LNCaP clone FGC (cell line): ENCODE data around the gene GJC2.

Source experiments
- DNase-seq: peaks from one replicate; pipeline ENCODE4 v3.0.0-alpha.2; 2011; ENCODE audit warnings: low read depth
- H3K4me3 ChIP-seq: 2 replicates; pipeline ENCODE4 v1.5.1; 2011; ENCODE audit warnings: mild to moderate bottlenecking, low read depth, low read length, control low read depth
- TF ChIP-seq, protein P1 (sequence below): IDR thresholded peaks from 2 replicates; pipeline ENCODE4 v1.5.1; 2012; ENCODE audit warnings: mild to moderate bottlenecking; ENCODE audit not compliant: control insufficient read depth, insufficient read depth; ENCODE audit errors: extremely low read depth

Gene GJC2

GRCh38 chr1:228149406-228150119 lies at the start of gene GJC2:
GJC2 (plus strand) TSS chr1:228149930; CDS start chr1:228157759, 7,829 bp downstream.
- H3K4me3 ChIP-seq = no peak within 1 kb of the TSS
- TF ChIP-seq, protein P1, sequence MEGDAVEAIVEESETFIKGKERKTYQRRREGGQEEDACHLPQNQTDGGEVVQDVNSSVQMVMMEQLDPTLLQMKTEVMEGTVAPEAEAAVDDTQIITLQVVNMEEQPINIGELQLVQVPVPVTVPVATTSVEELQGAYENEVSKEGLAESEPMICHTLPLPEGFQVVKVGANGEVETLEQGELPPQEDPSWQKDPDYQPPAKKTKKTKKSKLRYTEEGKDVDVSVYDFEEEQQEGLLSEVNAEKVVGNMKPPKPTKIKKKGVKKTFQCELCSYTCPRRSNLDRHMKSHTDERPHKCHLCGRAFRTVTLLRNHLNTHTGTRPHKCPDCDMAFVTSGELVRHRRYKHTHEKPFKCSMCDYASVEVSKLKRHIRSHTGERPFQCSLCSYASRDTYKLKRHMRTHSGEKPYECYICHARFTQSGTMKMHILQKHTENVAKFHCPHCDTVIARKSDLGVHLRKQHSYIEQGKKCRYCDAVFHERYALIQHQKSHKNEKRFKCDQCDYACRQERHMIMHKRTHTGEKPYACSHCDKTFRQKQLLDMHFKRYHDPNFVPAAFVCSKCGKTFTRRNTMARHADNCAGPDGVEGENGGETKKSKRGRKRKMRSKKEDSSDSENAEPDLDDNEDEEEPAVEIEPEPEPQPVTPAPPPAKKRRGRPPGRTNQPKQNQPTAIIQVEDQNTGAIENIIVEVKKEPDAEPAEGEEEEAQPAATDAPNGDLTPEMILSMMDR = no peak
- DNase-seq = no peak

DNA sequence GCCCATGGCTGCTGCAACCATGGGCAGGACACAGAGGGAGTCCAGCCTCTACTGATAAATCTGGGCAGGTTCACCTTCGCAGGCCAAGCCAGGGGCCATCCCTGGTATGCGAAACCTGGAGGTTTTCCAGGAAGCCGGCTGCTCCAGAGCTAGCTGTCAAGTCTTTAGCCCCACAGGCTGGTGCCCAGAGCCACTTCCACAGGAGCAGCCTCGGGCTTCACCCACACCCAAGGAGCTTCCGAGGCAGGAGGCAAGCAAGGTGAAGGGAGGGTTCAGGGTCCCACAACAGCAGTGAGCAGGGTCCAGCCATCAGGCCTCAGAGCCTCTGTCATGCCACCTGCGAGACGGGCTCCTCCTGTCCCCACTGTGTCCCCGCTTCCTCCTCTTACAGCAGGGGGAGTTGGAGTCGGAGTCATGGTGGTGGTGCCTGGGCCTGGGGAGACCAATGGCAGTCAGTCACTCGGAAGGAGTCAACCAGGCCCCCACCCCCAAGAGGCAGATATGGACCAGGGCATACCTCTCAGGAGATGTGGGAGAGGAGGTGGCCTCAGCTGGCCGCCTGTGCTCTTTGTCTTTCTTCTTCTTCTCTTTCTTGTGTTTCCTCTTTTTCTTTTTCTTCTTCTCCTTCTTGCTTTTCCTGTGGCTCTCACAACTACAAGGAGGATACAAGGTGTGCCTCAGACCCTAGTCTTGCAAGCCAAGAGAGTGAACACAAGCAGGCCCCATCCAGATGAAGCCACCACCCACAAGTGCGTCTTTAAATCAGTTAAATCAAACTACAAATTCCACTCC lies 48.7 kb upstream of the GJC2 start:
- peak overlapping the region; percentile 87 for H3K4me3 ChIP-seq
- DNase-seq = no peak
- TF ChIP-seq, protein P1 = no peak

DNA sequence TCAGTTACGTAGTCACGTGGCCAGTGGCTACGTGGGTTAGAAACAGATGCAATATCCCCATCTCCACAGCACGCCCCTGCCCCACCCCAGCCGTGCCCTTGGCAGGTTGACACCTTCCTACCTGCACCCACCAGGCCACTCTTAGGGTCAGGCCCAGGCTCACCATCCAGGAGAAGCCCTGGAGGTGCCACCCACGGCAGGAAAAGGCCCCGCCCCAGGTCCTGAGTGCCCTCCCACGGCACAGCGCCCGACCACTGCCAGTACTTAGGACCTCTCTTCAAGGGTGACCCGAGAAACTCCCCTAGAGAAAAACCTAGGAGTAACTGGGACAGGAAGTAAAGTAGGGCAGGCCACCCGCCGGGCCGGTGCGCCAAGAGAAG lies 48.1 kb upstream of the GJC2 start:
- TF ChIP-seq, protein P1 = no peak
- no peak for DNase-seq
- H3K4me3 ChIP-seq = peak overlapping the region; percentile 87

DNA sequence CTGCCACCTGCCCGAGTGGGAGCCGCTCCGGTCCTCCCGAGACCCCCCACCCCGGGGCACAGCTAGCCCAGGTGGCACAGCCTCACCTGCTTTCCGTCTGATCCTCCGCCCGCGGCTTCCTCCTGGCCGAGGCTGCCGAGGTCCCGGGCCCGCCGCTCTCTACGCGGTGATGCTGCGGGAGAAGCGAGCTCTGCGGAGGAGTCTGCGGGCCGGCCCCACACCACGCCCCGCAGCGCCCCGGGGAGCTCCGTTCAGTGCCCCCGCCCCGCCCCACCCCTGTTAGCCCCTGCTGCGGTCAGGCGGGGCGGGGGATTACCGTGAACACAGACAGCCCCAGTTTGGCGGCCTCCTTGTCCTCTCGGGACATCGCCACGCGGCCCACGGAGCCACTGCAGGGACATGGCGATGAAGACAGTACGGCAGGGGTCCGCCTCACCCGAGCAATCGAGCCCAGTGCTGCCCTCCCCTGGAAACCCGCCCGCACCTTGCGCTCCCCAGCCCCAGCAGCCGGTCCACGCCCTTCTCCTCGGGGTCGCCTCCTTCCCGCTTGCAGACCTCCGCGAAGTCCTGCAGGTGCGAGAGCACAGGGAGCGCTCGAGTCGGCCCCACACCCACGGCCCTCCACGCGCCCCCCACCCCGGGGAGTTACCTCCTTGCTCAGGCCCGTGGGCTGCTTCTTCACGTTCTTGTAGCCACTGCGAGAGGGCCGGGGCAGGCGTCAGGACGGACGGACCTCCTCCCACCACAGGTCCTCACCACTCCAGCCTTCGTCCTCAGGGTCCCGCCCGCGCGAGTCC lies 47.5 kb upstream of the GJC2 start:
- TF ChIP-seq, protein P1 = peak; percentile 28; the same call in 1 of the 2 replicates
- peak overlapping the region; percentile 87 for H3K4me3 ChIP-seq
- no peak for DNase-seq

GRCh38 chr1:228102791-228103620 lies 46.7 kb upstream of the GJC2 start, which contains the start of gene C1orf35:
C1orf35 (minus strand) TSS chr1:228103325; CDS start chr1:228103227, 98 bp downstream.
- TF ChIP-seq, protein P1 = no peak

DNA sequence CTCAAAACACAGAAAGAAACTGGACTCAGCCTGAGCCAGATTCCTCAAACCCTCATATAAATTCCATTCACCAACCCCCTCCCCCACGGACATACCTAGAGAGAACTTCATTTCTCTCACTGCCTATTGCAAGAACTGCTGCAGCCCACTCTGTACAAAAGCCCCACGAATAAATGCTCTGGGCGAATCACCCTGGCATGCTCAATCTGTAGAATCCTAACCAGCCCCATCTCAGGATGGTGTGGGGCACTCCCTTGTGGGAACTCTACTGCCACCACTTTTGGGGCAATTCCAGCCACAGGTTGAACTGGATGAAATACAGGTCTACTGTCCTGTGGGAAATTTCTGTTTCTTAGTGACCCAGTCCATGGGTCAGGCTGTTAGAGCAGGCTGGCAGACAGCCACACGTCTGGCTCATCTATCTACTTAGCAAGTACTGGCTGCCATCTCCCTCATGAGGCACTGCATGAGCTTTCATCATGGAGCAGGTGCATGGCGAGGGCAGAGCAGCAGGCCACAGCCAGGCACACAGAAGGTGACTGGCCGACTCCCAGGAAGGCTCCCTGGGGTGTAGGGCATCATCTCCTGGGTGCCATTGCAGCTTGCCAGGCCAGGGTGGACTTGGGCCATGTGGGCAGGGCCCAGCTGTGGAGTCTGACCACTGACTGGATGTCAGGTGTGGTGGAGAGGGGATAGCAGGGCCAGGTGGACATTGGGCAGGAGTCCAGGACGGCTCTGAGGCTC lies 45.0 kb upstream of the GJC2 start:
- TF ChIP-seq, protein P1 = no peak
- H3K4me3 ChIP-seq = no peak overlapping the region
- DNase-seq = no peak

More at GRCh38 chr1:228102791-228103620, 46.7 kb upstream of the GJC2 start, which contains the start of gene C1orf35:
- peak; percentile 73 for DNase-seq
- H3K4me3 ChIP-seq = peak within 1 kb of the TSS; percentile 87
